Measurements from ENCODE around the gene STX3.

DNA sequence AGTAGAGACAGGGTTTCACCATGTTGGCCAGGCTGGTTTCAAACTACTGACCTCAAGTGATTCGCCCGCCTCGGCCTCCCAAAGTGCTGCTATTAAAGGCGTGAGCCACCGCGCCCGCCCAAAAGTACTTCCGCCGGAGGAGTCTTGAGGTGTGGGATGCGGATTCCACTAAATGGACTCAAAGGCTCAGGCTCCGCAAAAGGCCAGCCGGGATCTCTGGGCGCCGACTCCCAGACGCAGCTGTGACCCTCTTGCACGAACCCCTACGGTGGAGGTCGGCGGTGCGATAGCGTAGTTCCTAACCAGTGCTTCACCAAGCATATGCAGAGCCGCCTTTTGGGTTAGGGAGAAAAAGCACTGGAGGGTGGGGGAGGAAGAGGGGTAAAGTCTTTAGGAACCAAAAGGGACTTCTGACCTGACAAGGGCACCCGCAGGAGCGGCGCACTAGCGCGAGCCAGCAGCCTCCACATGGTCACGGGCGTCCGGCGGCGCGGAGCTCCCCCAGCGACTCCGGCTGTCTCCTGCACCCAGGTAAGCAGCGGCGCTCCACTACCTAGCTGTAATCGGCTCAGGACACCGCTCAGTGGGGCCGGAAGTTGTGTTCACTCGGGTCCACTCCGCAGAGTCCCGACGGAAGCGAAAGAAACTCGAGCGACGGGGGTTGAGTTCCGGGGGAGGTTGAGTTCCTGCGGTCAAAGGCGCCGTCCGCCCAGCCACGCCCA, 55.2 kb downstream of the STX3 start, which contains the start of gene MRPL16:
- peak in 1 of 2 donors; percentile 21 for TF ChIP-seq POLR2A (IDR thresholded peaks at IDR 0.05)
- TF ChIP-seq, protein P1, sequence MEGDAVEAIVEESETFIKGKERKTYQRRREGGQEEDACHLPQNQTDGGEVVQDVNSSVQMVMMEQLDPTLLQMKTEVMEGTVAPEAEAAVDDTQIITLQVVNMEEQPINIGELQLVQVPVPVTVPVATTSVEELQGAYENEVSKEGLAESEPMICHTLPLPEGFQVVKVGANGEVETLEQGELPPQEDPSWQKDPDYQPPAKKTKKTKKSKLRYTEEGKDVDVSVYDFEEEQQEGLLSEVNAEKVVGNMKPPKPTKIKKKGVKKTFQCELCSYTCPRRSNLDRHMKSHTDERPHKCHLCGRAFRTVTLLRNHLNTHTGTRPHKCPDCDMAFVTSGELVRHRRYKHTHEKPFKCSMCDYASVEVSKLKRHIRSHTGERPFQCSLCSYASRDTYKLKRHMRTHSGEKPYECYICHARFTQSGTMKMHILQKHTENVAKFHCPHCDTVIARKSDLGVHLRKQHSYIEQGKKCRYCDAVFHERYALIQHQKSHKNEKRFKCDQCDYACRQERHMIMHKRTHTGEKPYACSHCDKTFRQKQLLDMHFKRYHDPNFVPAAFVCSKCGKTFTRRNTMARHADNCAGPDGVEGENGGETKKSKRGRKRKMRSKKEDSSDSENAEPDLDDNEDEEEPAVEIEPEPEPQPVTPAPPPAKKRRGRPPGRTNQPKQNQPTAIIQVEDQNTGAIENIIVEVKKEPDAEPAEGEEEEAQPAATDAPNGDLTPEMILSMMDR (IDR thresholded peaks at IDR 0.05), result peak in 1 of 5 experiments; percentile 11
- peak in 1 of 2 donors; percentile 73 for TF ChIP-seq EP300 (IDR thresholded peaks at IDR 0.05)

All from tibial nerve (tissue), 4 donors.